Common myeloid progenitor, CD34-positive (primary cell): ENCODE results near the gene NOP53.
"Not testable (repeated sequence)": the region's sequence is repeated elsewhere in the genome, so short reads cannot be mapped to it uniquely, and the experiment has no call there.

Experiments used
- CTCF ChIA-PET: fragments of 350-600 bp; sonication (Branson Sonifier 250); formaldehyde crosslinking; loops from one replicate; lab custom pipeline; 2021; ENCODE audit warnings: antibody characterized with exemption; lab: Charles Lee
- POLR2A ChIA-PET: fragments of 350-600 bp; sonication (Branson Sonifier 250); formaldehyde crosslinking; loops from one replicate; lab custom pipeline; 2021; ENCODE audit warnings: antibody characterized with exemption; lab: Charles Lee
- DNase-seq, 3 donors: peaks; one replicate each; pipeline versions ENCODE4 v3.0.0 to v3.0.0-alpha.2; 2013
- H3K27ac ChIP-seq, 2 experiments: 1 replicate in 1 of 2; 2 replicates in 1 of 2; pipeline ENCODE4 v1.7.0; 2013; ENCODE audit warnings: inconsistent platforms in 2 of 2, low read length in 2 of 2, mild to moderate bottlenecking in 2 of 2, low read depth in 1 of 2, moderate library complexity in 1 of 2; ENCODE audit not compliant: severe bottlenecking in 2 of 2, insufficient read depth in 1 of 2, poor library complexity in 1 of 2
- H3K27me3 ChIP-seq, 5 experiments: replicated peaks in 2 of 5; 1 replicate in 3 of 5; 2 replicates in 2 of 5; pipeline versions ENCODE4 v1.6.1 to v1.7.0; 2013; ENCODE audit warnings: low read length in 4 of 5, mild to moderate bottlenecking in 2 of 5, moderate library complexity in 2 of 5, inconsistent platforms in 1 of 5; ENCODE audit not compliant: insufficient read depth in 5 of 5, control insufficient read depth in 4 of 5
- H3K36me3 ChIP-seq, 4 experiments: 1 replicate in 2 of 4; 2 replicates in 2 of 4; pipeline versions ENCODE4 v1.6.1 to v1.7.0; 2013; ENCODE audit warnings: low read length in 3 of 4, control low read depth in 1 of 4, mild to moderate bottlenecking in 1 of 4; ENCODE audit not compliant: control insufficient read depth in 4 of 4, insufficient read depth in 4 of 4
- H3K4me1 ChIP-seq, 4 experiments: 1 replicate in 3 of 4; 2 replicates in 1 of 4; pipeline versions ENCODE4 v1.6.1 to v1.7.1; 2013; ENCODE audit warnings: low read length in 3 of 4, mild to moderate bottlenecking in 3 of 4, control low read depth in 1 of 4, inconsistent platforms in 1 of 4, moderate library complexity in 1 of 4; ENCODE audit not compliant: control insufficient read depth in 4 of 4, insufficient read depth in 4 of 4; ENCODE audit errors: control extremely low read depth in 1 of 4
- H3K4me3 ChIP-seq, 7 experiments: 1 replicate in 4 of 7; 2 replicates in 3 of 7; pipeline versions ENCODE4 v1.5.1 to v1.7.0; 2013; ENCODE audit warnings: mild to moderate bottlenecking in 7 of 7, low read length in 6 of 7, moderate library complexity in 6 of 7, inconsistent platforms in 2 of 7, low read depth in 2 of 7, control low read depth in 1 of 7; ENCODE audit not compliant: insufficient read depth in 4 of 7, control insufficient read depth in 1 of 7; ENCODE audit errors: extremely low read depth in 1 of 7
- H3K9me3 ChIP-seq, 5 experiments: 1 replicate in 4 of 5; 2 replicates in 1 of 5; pipeline versions ENCODE4 v1.6.1 to v1.7.1; 2013; ENCODE audit warnings: low read length in 4 of 5, mild to moderate bottlenecking in 2 of 5, inconsistent platforms in 1 of 5, low read depth in 1 of 5, moderate library complexity in 1 of 5; ENCODE audit not compliant: control insufficient read depth in 4 of 5, insufficient read depth in 2 of 5; ENCODE audit errors: control extremely low read depth in 1 of 5
- WGBS: methylation state at CpG from one replicate; pipeline ENCODE4 v1.1.5; 2013; ENCODE audit not compliant: insufficient coverage; 5-methylcytosine and 5-hydroxymethylcytosine counted together

NOP53 gene

GRCh38 chr19:47798904-47799266 lies 53.5 kb downstream of the NOP53 start:
- Histone ChIP-seq H3K4me3 (no peak overlapping the region), H3K27me3 (peaks cover 0 to 11% (median 0%) of the 10 kb centered on the region in 5 experiments), H3K27ac (no peak overlapping the region), H3K9me3 (peaks cover 0 to 5% (median 0%) of the 10 kb centered on the region in 5 experiments), H3K4me1 (no peaks in the 10 kb centered on the region), H3K36me3 (no peaks in the 10 kb centered on the region)
- ChIA-PET CTCF (interaction anchor here (0.5 to 2.4 kb wide), 4 partner anchors 9 to 1716 kb away, joined by 3 to 5 read pairs (median 4); no protein-coding TSS in a partner anchor), POLR2A (no interaction called here)
- WGBS: 63% methylated on average over 3 of the region's 4 CpGs
- no peak for DNase-seq

- no peaks in the 10 kb centered on the region for H3K4me1 ChIP-seq
- H3K9me3 ChIP-seq: peaks cover 0 to 5% (median 0%) of the 10 kb centered on the region in 5 experiments
- POLR2A ChIA-PET: no interaction called here
- CTCF ChIA-PET: interaction anchor here (2.4 kb wide), 1 partner anchor 12 kb away, joined by 5 read pairs; no protein-coding TSS in a partner anchor
- WGBS: 100% methylated on average over 1 of the region's 4 CpGs
- peaks cover 0 to 11% (median 2%) of the 10 kb centered on the region in 5 experiments for H3K27me3 ChIP-seq
- DNase-seq: no peak
- no peak overlapping the region for H3K4me3 ChIP-seq
- no peak overlapping the region for H3K27ac ChIP-seq
- H3K36me3 ChIP-seq: no peaks in the 10 kb centered on the region
Observed at GRCh38 chr19:47801270-47801669, 55.9 kb downstream of the NOP53 start.

- POLR2A ChIA-PET: no interaction called here
- Histone ChIP-seq H3K9me3 (peaks cover 0 to 5% (median 0%) of the 10 kb centered on the region in 5 experiments), H3K36me3 (no peaks in the 10 kb centered on the region), H3K27ac (no peak overlapping the region), H3K4me1 (no peaks in the 10 kb centered on the region), H3K4me3 (no peak overlapping the region), H3K27me3 (peaks cover 0 to 11% (median 2%) of the 10 kb centered on the region in 5 experiments)
- WGBS: 98% methylated on average over 11 of the region's 25 CpGs
- CTCF ChIA-PET: no interaction called here
- no peak for DNase-seq
Observed at GRCh38 chr19:47802521-47803043, 57.2 kb downstream of the NOP53 start.

- H3K27me3 ChIP-seq, POLR2A ChIA-PET, DNase-seq, H3K27ac ChIP-seq, H3K36me3 ChIP-seq, H3K4me3 ChIP-seq, CTCF ChIA-PET, H3K9me3 ChIP-seq, H3K4me1 ChIP-seq: not testable (repeated sequence)
- 87% methylated on average over 3 of the region's 21 CpGs for WGBS
Observed at GRCh38 chr19:47803148-47803547, 57.8 kb downstream of the NOP53 start.

GRCh38 chr19:47803671-47804070 lies 58.3 kb downstream of the NOP53 start:
- H3K4me1 ChIP-seq, POLR2A ChIA-PET, H3K27me3 ChIP-seq, DNase-seq, CTCF ChIA-PET, H3K9me3 ChIP-seq, H3K27ac ChIP-seq, H3K4me3 ChIP-seq, H3K36me3 ChIP-seq: not testable (repeated sequence)
- no CpG with 5 or more reads among the region's 12 CpGs for WGBS

- H3K9me3 ChIP-seq, H3K4me3 ChIP-seq, CTCF ChIA-PET, H3K27ac ChIP-seq, POLR2A ChIA-PET, H3K27me3 ChIP-seq, H3K36me3 ChIP-seq, DNase-seq, H3K4me1 ChIP-seq: not testable (repeated sequence)
- 94% methylated on average over 3 of the region's 5 CpGs for WGBS
Observed at GRCh38 chr19:47804451-47804850, 59.1 kb downstream of the NOP53 start, which contains the start of gene TPRX1. TSS of gene TPRX1 (minus strand) at chr19:47804551. CDS start at chr19:47804539, 12 bp downstream.

GRCh38 chr19:47805313-47805712 lies 60.0 kb downstream of the NOP53 start:
- CTCF ChIA-PET: interaction anchor here (1.6 kb wide), 1 partner anchor 14 kb away, joined by 7 read pairs; no protein-coding TSS in a partner anchor
- no peak overlapping the region for H3K27ac ChIP-seq
- H3K36me3 ChIP-seq: no peaks in the 10 kb centered on the region
- DNase-seq: no peak
- no peak overlapping the region for H3K4me3 ChIP-seq
- H3K9me3 ChIP-seq: peaks cover 0 to 5% (median 0%) of the 10 kb centered on the region in 5 experiments
- peaks cover 0 to 3% (median 0%) of the 10 kb centered on the region in 5 experiments for H3K27me3 ChIP-seq
- no peaks in the 10 kb centered on the region for H3K4me1 ChIP-seq
- POLR2A ChIA-PET: no interaction called here
- 93% methylated on average over 10 of the region's 10 CpGs for WGBS
